ENCODE data around the gene SAMD4B.

Gene SAMD4B

GRCh38 chr19:39428283-39429112 is 86.3 kb downstream of the SAMD4B start:
- no peak for DNase-seq

- peak; percentile 34 for DNase-seq
These were observed 88.7 kb downstream of the SAMD4B start for GRCh38 chr19:39430675-39431593.

GRCh38 chr19:39432677-39433025 is 90.4 kb downstream of the SAMD4B start:
- DNase-seq: no peak

- no peak for DNase-seq
These were observed 91.4 kb downstream of the SAMD4B start for GRCh38 chr19:39433480-39434079.

- no peak for DNase-seq
These were observed 92.2 kb downstream of the SAMD4B start for GRCh38 chr19:39434123-39435076.
